ENCODE measurements around the gene ETNPPL. TPM values are rescaled to one million over a fixed set of nuclear protein-coding genes. Genes with fewer than 3 reads are reported as not detected.

Gene ETNPPL
- total RNA-seq, 4 donors from 2014 or later = 0.30 to 16.2 (median 9.0) TPM

DNA sequence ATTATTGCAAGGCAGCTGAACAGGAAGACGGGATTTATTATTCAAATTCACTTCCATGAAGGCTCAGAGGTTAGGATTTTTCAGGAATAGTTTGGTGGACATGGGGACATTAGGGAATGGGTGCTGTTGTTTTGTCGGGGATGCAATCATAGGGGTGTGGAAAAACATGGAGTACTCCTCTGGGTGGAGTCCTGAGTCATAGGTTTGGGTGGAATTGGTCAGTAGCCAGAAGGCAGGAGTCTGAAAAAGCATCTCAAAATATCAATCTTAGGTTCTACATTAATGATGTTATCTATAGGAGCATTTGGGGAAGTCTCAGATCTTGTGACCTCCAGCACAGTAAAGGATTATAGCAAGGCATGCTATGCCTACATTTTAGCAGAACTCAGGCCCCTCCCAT lies 14.5 kb upstream of the ETNPPL start:
- Histone ChIP-seq H3K4me1 (no peaks in the 10 kb centered on the region), H3K4me3 (no peak overlapping the region), H3K27ac (no peak overlapping the region), H3K27me3 (no peaks in the 10 kb centered on the region), H3K36me3 (no peaks in the 10 kb centered on the region), H3K9me3 (no peaks in the 10 kb centered on the region)
- TF ChIP-seq, protein P1, sequence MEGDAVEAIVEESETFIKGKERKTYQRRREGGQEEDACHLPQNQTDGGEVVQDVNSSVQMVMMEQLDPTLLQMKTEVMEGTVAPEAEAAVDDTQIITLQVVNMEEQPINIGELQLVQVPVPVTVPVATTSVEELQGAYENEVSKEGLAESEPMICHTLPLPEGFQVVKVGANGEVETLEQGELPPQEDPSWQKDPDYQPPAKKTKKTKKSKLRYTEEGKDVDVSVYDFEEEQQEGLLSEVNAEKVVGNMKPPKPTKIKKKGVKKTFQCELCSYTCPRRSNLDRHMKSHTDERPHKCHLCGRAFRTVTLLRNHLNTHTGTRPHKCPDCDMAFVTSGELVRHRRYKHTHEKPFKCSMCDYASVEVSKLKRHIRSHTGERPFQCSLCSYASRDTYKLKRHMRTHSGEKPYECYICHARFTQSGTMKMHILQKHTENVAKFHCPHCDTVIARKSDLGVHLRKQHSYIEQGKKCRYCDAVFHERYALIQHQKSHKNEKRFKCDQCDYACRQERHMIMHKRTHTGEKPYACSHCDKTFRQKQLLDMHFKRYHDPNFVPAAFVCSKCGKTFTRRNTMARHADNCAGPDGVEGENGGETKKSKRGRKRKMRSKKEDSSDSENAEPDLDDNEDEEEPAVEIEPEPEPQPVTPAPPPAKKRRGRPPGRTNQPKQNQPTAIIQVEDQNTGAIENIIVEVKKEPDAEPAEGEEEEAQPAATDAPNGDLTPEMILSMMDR (IDR thresholded peaks at IDR 0.05) = no peak
- no peak for TF ChIP-seq POLR2A (IDR thresholded peaks at IDR 0.05)
- no peak for TF ChIP-seq EP300 (IDR thresholded peaks at IDR 0.05)
- no peak for DNase-seq (ENCODE audit: low spot score in 2 of 2)
- 82 to 89% methylated on average over 2 of the region's 2 CpGs for WGBS, 2 donors

- H3K27ac ChIP-seq = no peak overlapping the region
- no peak overlapping the region for H3K4me3 ChIP-seq
- 82 to 85% methylated on average over 5 of the region's 5 CpGs for WGBS, 2 donors
- TF ChIP-seq EP300 (IDR thresholded peaks at IDR 0.05) (no peak), POLR2A (IDR thresholded peaks at IDR 0.05) (no peak)
- TF ChIP-seq, protein P1 (IDR thresholded peaks at IDR 0.05) = no peak
- no peak for DNase-seq (ENCODE audit: low spot score in 2 of 2)
- no peaks in the 10 kb centered on the region for H3K27me3 ChIP-seq
- H3K36me3 ChIP-seq = no peaks in the 10 kb centered on the region
- no peaks in the 10 kb centered on the region for H3K4me1 ChIP-seq
- no peaks in the 10 kb centered on the region for H3K9me3 ChIP-seq
Observed at GRCh38 chr4:108775921-108776320, 13.1 kb upstream of the ETNPPL start.

DNA sequence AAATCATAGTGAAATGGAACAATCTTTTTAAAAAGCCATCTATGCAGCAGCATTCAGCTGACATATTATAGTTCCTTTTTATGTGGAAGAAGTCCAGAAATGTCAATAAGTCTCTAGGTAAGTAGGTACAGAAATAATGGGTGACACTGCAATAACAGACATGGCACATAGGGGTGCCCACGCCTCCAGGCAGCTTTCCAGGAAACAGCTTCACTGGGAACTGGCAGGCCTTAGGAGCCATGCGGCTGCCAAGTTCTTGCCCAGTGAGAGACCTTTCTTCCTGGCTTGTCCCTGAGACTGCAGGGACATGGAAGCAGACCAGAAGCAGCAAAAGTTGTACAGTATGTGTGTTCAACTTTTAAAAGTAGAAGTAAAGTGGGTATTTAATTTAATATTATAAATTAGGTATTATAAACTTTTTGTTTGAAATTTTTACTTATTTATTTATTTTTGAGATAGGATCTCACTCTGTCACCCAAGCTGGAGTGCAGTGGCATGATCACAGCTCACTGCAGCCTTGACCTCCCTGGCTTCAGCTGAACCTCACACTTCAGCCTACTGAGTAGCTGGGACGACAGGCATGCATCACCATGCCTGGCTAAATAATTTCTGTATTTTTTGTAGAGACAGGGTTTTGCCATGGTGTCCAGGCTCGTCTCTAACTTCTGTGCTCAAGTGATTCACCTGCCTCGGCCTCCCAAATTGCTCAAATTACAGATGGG lies 12.1 kb upstream of the ETNPPL start:
- Histone ChIP-seq H3K36me3 (no peaks in the 10 kb centered on the region), H3K9me3 (no peaks in the 10 kb centered on the region), H3K4me3 (no peak overlapping the region), H3K27me3 (no peaks in the 10 kb centered on the region), H3K4me1 (no peaks in the 10 kb centered on the region), H3K27ac (no peak overlapping the region)
- TF ChIP-seq, protein P1 (IDR thresholded peaks at IDR 0.05) = no peak
- TF ChIP-seq EP300 (IDR thresholded peaks at IDR 0.05) (no peak), POLR2A (IDR thresholded peaks at IDR 0.05) (no peak)
- DNase-seq (ENCODE audit: low spot score in 2 of 2) = no peak
- 70 to 73% methylated on average over 5 of the region's 5 CpGs for WGBS, 2 donors

GRCh38 chr4:108772402-108772801 lies 9.5 kb upstream of the ETNPPL start:
- Histone ChIP-seq H3K4me3 (no peak overlapping the region), H3K27me3 (no peaks in the 10 kb centered on the region), H3K27ac (no peak overlapping the region), H3K36me3 (no peaks in the 10 kb centered on the region), H3K9me3 (no peaks in the 10 kb centered on the region), H3K4me1 (no peaks in the 10 kb centered on the region)
- no peak for DNase-seq (ENCODE audit: low spot score in 2 of 2)
- 85 to 87% methylated on average over 7 of the region's 7 CpGs for WGBS, 2 donors
- TF ChIP-seq EP300 (IDR thresholded peaks at IDR 0.05) (no peak), POLR2A (IDR thresholded peaks at IDR 0.05) (no peak)
- TF ChIP-seq, protein P1 (IDR thresholded peaks at IDR 0.05) = no peak

- Histone ChIP-seq H3K27ac (no peak overlapping the region), H3K36me3 (no peaks in the 10 kb centered on the region), H3K9me3 (peaks cover 0 to 3% (median 0%) of the 10 kb centered on the region in 4 donors), H3K4me1 (peaks cover 0 to 19% (median 2%) of the 10 kb centered on the region in 4 donors), H3K27me3 (peaks cover 0 to 8% of the 10 kb centered on the region in 2 donors), H3K4me3 (no peak overlapping the region)
- DNase-seq (ENCODE audit: low spot score in 2 of 2) = no peak
- WGBS, 2 donors = 86 to 87% methylated on average over 3 of the region's 3 CpGs
- TF ChIP-seq, protein P1 (IDR thresholded peaks at IDR 0.05) = no peak
- no peak for TF ChIP-seq EP300 (IDR thresholded peaks at IDR 0.05)
- no peak for TF ChIP-seq POLR2A (IDR thresholded peaks at IDR 0.05)
Observed at GRCh38 chr4:108766058-108766457, 3.2 kb upstream of the ETNPPL start.
